Mucosa of descending colon (tissue), 3 donors: ENCODE measurements around the gene SLC12A5. TPM values are rescaled to one million over a fixed set of nuclear protein-coding genes. Genes with fewer than 3 reads are reported as not detected.

Experiments
- ATAC-seq: fragments of 200-7000 bp; cut with Tn5 transposase; one replicate; pipeline ENCODE4 v1.9.1; 2020; ENCODE audit warnings: mild to moderate bottlenecking, moderate library complexity
- DNase-seq, 3 donors: peaks; one replicate each; pipeline ENCODE4 v3.0.0-alpha.2; 2020
- H3K36me3 ChIP-seq: fragments of 200-600 bp; one replicate; pipeline ENCODE4 v1.8.0; 2021; ENCODE audit warnings: low read depth, mild to moderate bottlenecking
- H3K4me1 ChIP-seq: fragments of 200-600 bp; one replicate; pipeline ENCODE4 v1.8.0; 2021; ENCODE audit warnings: low read depth, mild to moderate bottlenecking
- H3K4me3 ChIP-seq: fragments of 200-600 bp; one replicate; pipeline ENCODE4 v1.8.0; 2021; ENCODE audit warnings: mild to moderate bottlenecking
- H3K9me3 ChIP-seq: fragments of 200-600 bp; one replicate; pipeline ENCODE4 v1.8.0; 2021; ENCODE audit warnings: mild to moderate bottlenecking
- intact Hi-C, 2 donors: fragments of 100-400 bp; cut with DNase I in 1 of 2; cut with micrococcal nuclease in 1 of 2; formaldehyde crosslinking; loops; one replicate each; pipeline versions ENCODE4 v1.11.0 to v1.11.1; 2022; cut with DNase I, micrococcal nuclease
- total RNA-seq, 3 donors: library from RNA; stranded (reverse); fragmentation: NEBNext Ultra II Directional in 2 of 3; extraction: Animal tissue kit (Norgen Biotek cat#: 25700) in 2 of 3; gene quantifications; one replicate each; pipeline versions ENCODE4 v1.2.1 to v1.2.4, GENCODE V29; 2021 to 2023
- TF ChIP-seq, protein P1 (sequence below): fragments of 200-600 bp; IDR thresholded peaks from one replicate; pipeline ENCODE4 v1.8.0; 2022; ENCODE audit warnings: antibody characterized with exemption, mild to moderate bottlenecking
- donor health status: DM: no; HTN: no; CAD: no; lungs with moderate emphysema.
- donor health status: DM: no; HTN: no; CAD: no.
- donor health status: DM: no; HTN: yes; CAD: no.

The SLC12A5 gene
- total RNA-seq, 3 donors from 2014 or later: 2.5 TPM; not detected in 2

DNA sequence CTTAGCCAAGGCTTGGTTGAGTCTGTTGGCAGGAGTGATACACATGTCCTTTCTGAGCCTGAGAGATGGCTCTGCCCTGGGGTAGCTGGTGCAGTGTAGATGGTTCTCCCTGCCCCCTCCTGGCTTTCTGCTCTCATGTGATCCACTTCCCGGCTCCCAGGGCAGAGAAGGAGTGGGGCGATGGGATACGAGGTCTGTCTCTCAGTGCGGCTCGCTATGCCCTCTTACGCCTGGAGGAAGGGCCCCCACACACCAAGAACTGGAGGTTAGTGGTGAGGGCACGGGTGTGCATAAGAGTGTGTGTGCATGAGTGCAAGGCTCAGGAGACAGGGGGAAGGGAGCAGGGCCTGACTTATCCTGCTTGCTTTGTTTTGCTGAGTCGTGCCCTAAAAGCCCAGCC lies 18.8 kb downstream of the SLC12A5 start:
- no peak for DNase-seq
- TF ChIP-seq, protein P1, sequence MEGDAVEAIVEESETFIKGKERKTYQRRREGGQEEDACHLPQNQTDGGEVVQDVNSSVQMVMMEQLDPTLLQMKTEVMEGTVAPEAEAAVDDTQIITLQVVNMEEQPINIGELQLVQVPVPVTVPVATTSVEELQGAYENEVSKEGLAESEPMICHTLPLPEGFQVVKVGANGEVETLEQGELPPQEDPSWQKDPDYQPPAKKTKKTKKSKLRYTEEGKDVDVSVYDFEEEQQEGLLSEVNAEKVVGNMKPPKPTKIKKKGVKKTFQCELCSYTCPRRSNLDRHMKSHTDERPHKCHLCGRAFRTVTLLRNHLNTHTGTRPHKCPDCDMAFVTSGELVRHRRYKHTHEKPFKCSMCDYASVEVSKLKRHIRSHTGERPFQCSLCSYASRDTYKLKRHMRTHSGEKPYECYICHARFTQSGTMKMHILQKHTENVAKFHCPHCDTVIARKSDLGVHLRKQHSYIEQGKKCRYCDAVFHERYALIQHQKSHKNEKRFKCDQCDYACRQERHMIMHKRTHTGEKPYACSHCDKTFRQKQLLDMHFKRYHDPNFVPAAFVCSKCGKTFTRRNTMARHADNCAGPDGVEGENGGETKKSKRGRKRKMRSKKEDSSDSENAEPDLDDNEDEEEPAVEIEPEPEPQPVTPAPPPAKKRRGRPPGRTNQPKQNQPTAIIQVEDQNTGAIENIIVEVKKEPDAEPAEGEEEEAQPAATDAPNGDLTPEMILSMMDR: no peak
- intact Hi-C loops: no loop called here

DNA sequence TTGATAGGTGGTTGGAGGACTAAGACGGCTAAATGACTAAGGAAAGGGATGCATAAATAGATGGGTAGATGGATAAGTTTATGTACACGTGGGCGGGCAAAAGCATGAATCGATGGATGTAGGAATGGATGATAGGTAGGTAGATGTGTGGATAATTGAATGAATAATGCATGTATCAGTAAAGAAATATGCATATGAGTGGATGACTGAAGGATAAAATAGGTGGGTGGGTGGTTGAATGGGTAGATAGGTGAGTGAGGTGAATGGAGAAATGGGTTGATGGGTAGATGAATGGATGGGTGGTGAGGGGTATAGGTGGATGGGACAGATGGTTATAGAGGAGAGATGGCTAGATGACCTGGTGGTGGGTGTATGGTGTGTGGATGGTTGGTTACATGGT lies 20.2 kb downstream of the SLC12A5 start:
- no peak for ATAC-seq
- Histone ChIP-seq H3K4me3 (no peak overlapping the region), H3K4me1 (no peaks in the 10 kb centered on the region), H3K9me3 (no peaks in the 10 kb centered on the region), H3K36me3 (no peaks in the 10 kb centered on the region)
- TF ChIP-seq, protein P1: no peak
- DNase-seq: no peak
- intact Hi-C loops: no loop called here

More for the DNA sequence above, 18.8 kb downstream of the SLC12A5 start:
- no peak for ATAC-seq
- Histone ChIP-seq H3K9me3 (no peaks in the 10 kb centered on the region), H3K4me1 (no peaks in the 10 kb centered on the region), H3K4me3 (no peak overlapping the region), H3K36me3 (no peaks in the 10 kb centered on the region)

DNA sequence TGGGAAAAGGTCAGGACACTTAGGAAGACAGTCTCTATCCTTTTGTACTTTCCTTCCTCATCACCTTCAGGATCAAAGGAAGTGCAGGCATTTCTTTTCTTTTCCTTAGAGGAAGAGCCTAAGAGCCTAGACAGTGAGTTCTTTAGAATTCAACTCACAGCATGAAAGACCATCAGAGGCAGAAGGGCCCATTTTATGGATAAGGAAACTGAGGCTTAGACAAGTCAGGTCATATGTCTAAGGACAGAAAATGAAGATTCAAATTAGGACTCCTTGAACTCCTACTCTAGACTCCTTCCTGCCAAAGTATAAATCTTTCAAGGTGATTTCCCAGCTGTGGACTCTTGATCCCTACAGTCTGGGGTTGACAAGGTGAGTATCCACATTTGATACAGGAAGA lies 20.8 kb downstream of the SLC12A5 start:
- intact Hi-C loops: no loop called here
- Histone ChIP-seq H3K4me1 (no peaks in the 10 kb centered on the region), H3K9me3 (no peaks in the 10 kb centered on the region), H3K4me3 (no peak overlapping the region), H3K36me3 (no peaks in the 10 kb centered on the region)
- TF ChIP-seq, protein P1: no peak
- no peak for ATAC-seq
- no peak for DNase-seq

DNA sequence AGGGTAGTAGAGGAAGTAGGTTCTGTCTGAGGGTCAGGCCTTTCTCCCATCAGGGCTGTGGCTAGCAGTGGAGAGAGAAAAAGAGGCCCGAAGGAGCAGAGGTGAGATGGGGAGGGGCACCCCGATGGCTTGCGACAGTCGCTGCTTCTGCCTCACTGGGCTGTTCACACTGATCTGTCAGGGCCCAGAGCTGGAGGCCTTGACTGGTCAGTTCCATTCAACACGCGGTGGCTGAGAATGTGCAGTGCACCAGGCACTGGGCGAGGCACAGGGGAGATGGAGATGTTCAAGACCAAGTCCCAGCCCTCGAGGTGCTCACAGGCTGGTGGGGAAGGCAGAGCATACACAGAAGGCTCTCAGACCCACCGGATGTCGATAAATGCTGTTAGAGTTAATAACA lies 21.4 kb downstream of the SLC12A5 start:
- ATAC-seq (no peak), DNase-seq (no peak)
- intact Hi-C loops: no loop called here
- TF ChIP-seq, protein P1: no peak
- H3K4me3 ChIP-seq: no peak overlapping the region
- no peaks in the 10 kb centered on the region for H3K9me3 ChIP-seq
- H3K4me1 ChIP-seq: no peaks in the 10 kb centered on the region
- no peaks in the 10 kb centered on the region for H3K36me3 ChIP-seq

DNA sequence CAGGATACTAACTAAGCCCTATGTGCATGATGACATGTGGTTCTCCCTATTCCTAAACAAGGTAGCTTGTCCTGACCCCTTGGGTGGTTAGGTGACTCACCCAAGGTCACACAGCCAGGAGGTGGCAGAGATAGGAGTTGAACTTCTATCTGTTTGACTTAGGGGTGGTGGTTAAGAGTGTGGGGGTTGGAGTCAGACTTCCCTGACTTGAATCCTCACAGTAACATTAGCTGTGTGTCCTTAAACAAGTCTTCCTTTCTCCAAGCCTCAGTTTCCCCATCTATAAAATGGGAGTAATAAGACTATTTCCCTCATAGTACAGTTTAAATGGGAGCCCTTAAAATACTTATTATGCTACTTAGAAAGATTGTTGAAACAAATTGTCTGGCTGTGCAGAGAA lies 21.9 kb downstream of the SLC12A5 start:
- Histone ChIP-seq H3K9me3 (no peaks in the 10 kb centered on the region), H3K4me3 (no peak overlapping the region), H3K36me3 (no peaks in the 10 kb centered on the region), H3K4me1 (no peaks in the 10 kb centered on the region)
- ATAC-seq: no peak
- TF ChIP-seq, protein P1: no peak
- intact Hi-C loops: no loop called here
- no peak for DNase-seq
